Measurements from ENCODE around the gene RGL4. TPM values are rescaled to one million over a fixed set of nuclear protein-coding genes. Genes with fewer than 3 reads are reported as not detected.

RGL4 gene
- total and polyA plus RNA-seq, 2 of the 13 experiments (the other 11 are each of a cell fraction or from before 2014, with no cell fraction given) = not detected

Other genes with a start within 250 kb of the RGL4 start
- gene IGLL1, start 110.7 kb upstream of the RGL4 start, total RNA-seq (2016; rRNA removed; fragmentation: Illumina TruSeq; extraction: Trizol) = not detected in 2 replicates
- not detected in 2 replicates for gene IGLL1, start 110.7 kb upstream of the RGL4 start, polyA plus RNA-seq (2011; rRNA removed)
- gene DRICH1, start 58.7 kb upstream of the RGL4 start, total RNA-seq (2016; rRNA removed; fragmentation: Illumina TruSeq; extraction: Trizol) = 0.15 and 0.66 TPM in 2 replicates
- gene DRICH1, start 58.7 kb upstream of the RGL4 start, polyA plus RNA-seq (2011; rRNA removed) = 0.08 and 0.22 TPM in 2 replicates
- 3.6 and 4.0 TPM in 2 replicates for gene ZNF70, start 60.1 kb downstream of the RGL4 start, total RNA-seq (2016; rRNA removed; fragmentation: Illumina TruSeq; extraction: Trizol)
- gene ZNF70, start 60.1 kb downstream of the RGL4 start, polyA plus RNA-seq (2011; rRNA removed) = 0.62 and 0.93 TPM in 2 replicates
- gene VPREB3, start 63.4 kb downstream of the RGL4 start, total RNA-seq (2016; rRNA removed; fragmentation: Illumina TruSeq; extraction: Trizol) = not detected in 2 replicates
- gene VPREB3, start 63.4 kb downstream of the RGL4 start, polyA plus RNA-seq (2011; rRNA removed) = 0.22 and 0.35 TPM in 2 replicates
- gene C22orf15, start 72.0 kb downstream of the RGL4 start, total RNA-seq (2016; rRNA removed; fragmentation: Illumina TruSeq; extraction: Trizol) = not detected in 2 replicates
- gene C22orf15, start 72.0 kb downstream of the RGL4 start, polyA plus RNA-seq (2011; rRNA removed) = 0.07 TPM in 1 of 2 replicates, not detected in the other
- 59.1 and 62.8 TPM in 2 replicates for gene CHCHD10, start 77.0 kb downstream of the RGL4 start, total RNA-seq (2016; rRNA removed; fragmentation: Illumina TruSeq; extraction: Trizol)
- 37.0 and 60.2 TPM in 2 replicates for gene CHCHD10, start 77.0 kb downstream of the RGL4 start, polyA plus RNA-seq (2011; rRNA removed)
- 2.7 and 8.9 TPM in 2 replicates for gene MMP11, start 81.8 kb downstream of the RGL4 start, total RNA-seq (2016; rRNA removed; fragmentation: Illumina TruSeq; extraction: Trizol)
- 28.6 and 88.6 TPM in 2 replicates for gene MMP11, start 81.8 kb downstream of the RGL4 start, polyA plus RNA-seq (2011; rRNA removed)
- gene SMARCB1, start 96.0 kb downstream of the RGL4 start, total RNA-seq (2016; rRNA removed; fragmentation: Illumina TruSeq; extraction: Trizol) = 74.0 and 75.8 TPM in 2 replicates
- gene SMARCB1, start 96.0 kb downstream of the RGL4 start, polyA plus RNA-seq (2011; rRNA removed) = 150 and 166 TPM in 2 replicates
- not detected in 2 replicates for gene DERL3, start 148.0 kb downstream of the RGL4 start, total RNA-seq (2016; rRNA removed; fragmentation: Illumina TruSeq; extraction: Trizol)
- not detected in 2 replicates for gene DERL3, start 148.0 kb downstream of the RGL4 start, polyA plus RNA-seq (2011; rRNA removed)
- 8.9 and 15.2 TPM in 2 replicates for gene SLC2A11, start 166.9 kb downstream of the RGL4 start, total RNA-seq (2016; rRNA removed; fragmentation: Illumina TruSeq; extraction: Trizol)
- 15.4 and 18.6 TPM in 2 replicates for gene SLC2A11, start 166.9 kb downstream of the RGL4 start, polyA plus RNA-seq (2011; rRNA removed)
- gene MIF, start 203.4 kb downstream of the RGL4 start, total RNA-seq (2016; rRNA removed; fragmentation: Illumina TruSeq; extraction: Trizol) = 537 and 634 TPM in 2 replicates
- 675 and 735 TPM in 2 replicates for gene MIF, start 203.4 kb downstream of the RGL4 start, polyA plus RNA-seq (2011; rRNA removed)